ENCODE data around the gene MBD6. TPM values are rescaled to one million over a fixed set of nuclear protein-coding genes. Genes with fewer than 3 reads are reported as not detected.

MBD6 gene
- total RNA-seq, 1 donor from 2014 or later = 118 TPM

- Mint-ChIP-seq H3K4me3 (no peak overlapping the region), H3K27ac (no peak overlapping the region), H3K4me1 (peaks cover 16% of the 10 kb centered on the region), H3K27me3 (ENCODE audit: low read depth) (peaks cover 64% of the 10 kb centered on the region), H3K9me3 (no peaks in the 10 kb centered on the region), H3K36me3 (peaks cover 2% of the 10 kb centered on the region)
- no peak for TF ChIP-seq CTCF (IDR thresholded peaks at IDR 0.05; ENCODE audit: unreplicated experiment)
- no peak for DNase-seq (ENCODE audit: low spot score in 2 of 2, unreplicated experiment in 2 of 2)
Measured at GRCh38 chr12:57548488-57548887, 25.9 kb downstream of the MBD6 start.

GRCh38 chr12:57549203-57549908, 26.7 kb downstream of the MBD6 start:
- TF ChIP-seq CTCF (IDR thresholded peaks at IDR 0.05; ENCODE audit: unreplicated experiment) = no peak
- H3K4me1 Mint-ChIP-seq = peaks cover 21% of the 10 kb centered on the region

GRCh38 chr12:57549909-57550640, 27.5 kb downstream of the MBD6 start, which contains the start of gene KIF5A:
TSS of gene KIF5A (plus strand) at chr12:57550044. CDS start at chr12:57550272, 228 bp downstream.
- Mint-ChIP-seq H3K27me3 (ENCODE audit: low read depth) (peaks cover 79% of the 10 kb centered on the region), H3K36me3 (no peaks in the 10 kb centered on the region), H3K27ac (no peak within 1 kb of the TSS), H3K9me3 (no peaks in the 10 kb centered on the region), H3K4me1 (peaks cover 16% of the 10 kb centered on the region), H3K4me3 (peak within 1 kb of the TSS; percentile 58)
- TF ChIP-seq CTCF (IDR thresholded peaks at IDR 0.05; ENCODE audit: unreplicated experiment) = no peak
- DNase-seq (ENCODE audit: low spot score in 2 of 2, unreplicated experiment in 2 of 2) = peak in 1 of 2 experiments; percentile 42

More at GRCh38 chr12:57549203-57549908, 26.7 kb downstream of the MBD6 start:
- peaks cover 2% of the 10 kb centered on the region for H3K36me3 Mint-ChIP-seq
- H3K27me3 Mint-ChIP-seq (ENCODE audit: low read depth) = peaks cover 73% of the 10 kb centered on the region
- no peaks in the 10 kb centered on the region for H3K9me3 Mint-ChIP-seq
- H3K27ac Mint-ChIP-seq = no peak overlapping the region
- no peak for DNase-seq (ENCODE audit: low spot score in 2 of 2, unreplicated experiment in 2 of 2)
- H3K4me3 Mint-ChIP-seq = peak overlapping the region; percentile 39

- H3K27me3 Mint-ChIP-seq (ENCODE audit: low read depth) = peaks cover 80% of the 10 kb centered on the region
- no peak for DNase-seq (ENCODE audit: low spot score in 2 of 2, unreplicated experiment in 2 of 2)
- no peak overlapping the region for H3K27ac Mint-ChIP-seq
- H3K36me3 Mint-ChIP-seq = no peaks in the 10 kb centered on the region
- no peaks in the 10 kb centered on the region for H3K9me3 Mint-ChIP-seq
- peaks cover 9% of the 10 kb centered on the region for H3K4me1 Mint-ChIP-seq
- peak overlapping the region; percentile 31 for H3K4me3 Mint-ChIP-seq
- TF ChIP-seq CTCF (IDR thresholded peaks at IDR 0.05; ENCODE audit: unreplicated experiment) = no peak
Measured at GRCh38 chr12:57550641-57551549, 28.3 kb downstream of the MBD6 start.

- no peaks in the 10 kb centered on the region for H3K9me3 Mint-ChIP-seq
- peaks cover 83% of the 10 kb centered on the region for H3K27me3 Mint-ChIP-seq (ENCODE audit: low read depth)
- H3K4me3 Mint-ChIP-seq = no peak overlapping the region
- no peak for TF ChIP-seq CTCF (IDR thresholded peaks at IDR 0.05; ENCODE audit: unreplicated experiment)
- no peaks in the 10 kb centered on the region for H3K36me3 Mint-ChIP-seq
- peaks cover 5% of the 10 kb centered on the region for H3K4me1 Mint-ChIP-seq
- no peak for DNase-seq (ENCODE audit: low spot score in 2 of 2, unreplicated experiment in 2 of 2)
- no peak overlapping the region for H3K27ac Mint-ChIP-seq
Measured at GRCh38 chr12:57551637-57552305, 29.1 kb downstream of the MBD6 start.

All from mesothelial cell of epicardium (in vitro differentiated cells).